NCI-H2081 treated with DMSO at 0.1 percent for 48 hours (cell line): Measurements from ENCODE around the gene ZDHHC1.

Experiments
- DNase-seq: peaks from one replicate; lab custom pipeline; 2025; lab: John Stamatoyannopoulos, UW

ZDHHC1 gene

DNA sequence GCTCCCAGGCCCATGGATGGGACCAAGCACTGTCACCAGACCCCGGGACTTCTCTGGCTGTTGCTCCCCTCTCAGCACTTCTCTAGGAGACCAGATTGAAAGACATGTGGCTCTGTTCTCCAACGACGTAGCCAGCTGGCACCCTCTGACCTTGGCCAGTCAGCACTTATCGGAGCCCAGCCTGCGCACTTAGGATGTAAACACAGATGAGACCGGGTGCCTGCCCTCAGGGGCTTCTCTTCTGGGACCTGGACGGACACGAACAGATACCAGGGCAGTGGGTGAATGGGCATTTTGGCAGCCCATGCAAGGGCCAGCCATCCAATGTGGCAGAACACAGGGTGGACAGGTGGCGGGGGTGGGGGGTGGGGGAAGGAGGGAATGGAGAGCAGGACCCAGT, 6.6 kb downstream of the ZDHHC1 start:
- no peak for DNase-seq

DNA sequence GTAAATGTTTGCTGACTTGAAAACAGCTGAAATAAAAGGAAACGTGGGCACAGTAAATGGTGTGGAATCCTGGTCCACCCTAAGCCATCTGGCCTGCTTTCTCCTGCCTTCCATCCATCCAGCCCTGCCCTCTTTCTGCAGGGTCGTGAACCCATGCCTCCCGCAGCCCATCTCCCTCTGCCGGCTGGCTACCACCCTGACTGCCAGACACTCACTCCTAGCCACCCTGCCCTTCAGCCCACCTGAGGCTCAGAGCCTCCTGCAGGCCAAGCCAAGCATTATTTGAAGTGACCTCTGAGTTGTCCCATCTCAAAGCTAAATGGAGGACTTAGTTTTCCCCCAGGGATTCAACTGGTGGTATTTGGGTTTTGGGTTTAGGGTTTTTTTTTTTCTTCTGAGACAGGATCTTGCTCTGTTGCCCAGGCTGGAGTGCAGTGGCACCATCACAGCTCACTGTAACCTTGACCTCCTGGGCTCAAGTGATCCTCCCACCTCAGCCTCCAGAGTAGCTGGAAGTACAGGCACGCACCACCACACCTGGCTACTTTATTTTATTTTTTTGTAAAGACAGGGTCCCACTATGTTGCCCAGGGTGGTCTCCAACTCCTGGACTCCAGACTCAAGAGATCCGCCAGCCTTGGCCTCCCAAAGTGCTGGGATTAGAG, 8.4 kb downstream of the ZDHHC1 start:
- no peak for DNase-seq

DNA sequence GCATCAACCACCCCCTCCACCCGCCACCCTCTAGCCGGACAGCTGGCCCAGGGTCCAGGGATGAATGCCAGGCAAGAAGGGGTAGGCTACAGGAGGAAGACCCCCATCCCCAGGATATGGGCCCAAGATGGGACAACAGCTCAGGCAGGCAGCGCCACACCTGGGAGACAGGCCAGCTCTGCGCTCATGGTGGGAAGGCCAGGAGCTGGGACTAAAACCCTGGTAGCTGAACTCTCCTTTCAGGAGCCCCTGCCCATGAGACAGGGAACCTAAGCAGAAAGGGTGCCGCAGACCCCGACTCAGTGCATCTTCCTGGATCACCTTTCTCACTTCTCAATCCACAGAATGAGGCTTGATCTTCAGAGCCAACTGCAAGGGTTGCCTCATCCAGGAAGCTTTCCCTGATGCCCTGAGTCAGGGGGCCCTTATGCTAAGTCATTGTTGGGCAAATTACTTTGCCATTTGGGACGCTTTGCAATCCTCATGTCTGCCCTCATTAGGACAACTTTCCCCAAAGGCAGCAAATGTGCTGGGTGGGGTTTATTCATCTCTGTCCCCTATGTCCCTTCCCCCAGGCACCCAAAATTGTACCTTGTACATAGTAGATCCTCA, 9.0 kb downstream of the ZDHHC1 start:
- DNase-seq, result no peak

DNA sequence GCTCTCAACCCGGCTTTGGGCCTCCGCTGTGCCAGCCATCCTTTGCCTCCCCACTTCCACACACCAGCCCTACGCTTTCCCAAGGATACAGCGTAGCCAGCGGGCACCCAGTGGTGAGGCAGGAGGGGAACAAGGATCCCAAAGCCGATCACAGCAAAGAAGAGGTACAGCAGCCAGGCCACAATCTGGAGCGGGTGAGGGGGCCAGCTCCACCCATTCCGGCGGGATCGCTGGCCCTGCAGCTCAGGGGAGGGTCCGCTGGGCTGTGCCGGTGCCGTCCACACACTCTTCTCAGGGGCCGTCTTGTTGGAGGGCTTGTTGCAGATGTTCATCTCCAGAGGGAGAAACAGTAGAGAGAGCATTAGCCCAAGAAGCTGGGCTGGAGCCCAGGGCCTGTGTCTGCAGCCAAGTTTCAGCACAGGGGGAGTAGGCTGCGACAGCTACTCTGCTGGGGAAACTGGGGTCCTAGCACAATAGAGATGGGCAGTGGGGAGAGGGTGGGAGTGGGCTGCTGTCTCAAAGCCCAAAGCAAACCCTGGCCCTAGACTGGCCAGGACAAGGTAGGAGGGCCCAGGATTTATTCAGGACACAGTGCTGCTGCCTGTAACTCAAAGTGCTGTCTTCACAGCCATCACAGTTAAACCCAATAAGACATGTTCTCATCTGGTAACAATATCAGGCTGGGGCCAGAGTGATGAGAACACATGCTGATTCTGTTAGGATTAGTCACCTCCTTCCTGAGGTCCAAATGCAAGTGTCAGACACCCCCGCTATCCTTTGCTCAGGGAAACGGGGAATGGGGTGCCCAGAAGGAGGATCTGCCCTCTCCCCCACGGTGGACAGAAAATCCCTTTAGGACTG, 9.9 kb downstream of the ZDHHC1 start:
- DNase-seq, result no peak

DNA sequence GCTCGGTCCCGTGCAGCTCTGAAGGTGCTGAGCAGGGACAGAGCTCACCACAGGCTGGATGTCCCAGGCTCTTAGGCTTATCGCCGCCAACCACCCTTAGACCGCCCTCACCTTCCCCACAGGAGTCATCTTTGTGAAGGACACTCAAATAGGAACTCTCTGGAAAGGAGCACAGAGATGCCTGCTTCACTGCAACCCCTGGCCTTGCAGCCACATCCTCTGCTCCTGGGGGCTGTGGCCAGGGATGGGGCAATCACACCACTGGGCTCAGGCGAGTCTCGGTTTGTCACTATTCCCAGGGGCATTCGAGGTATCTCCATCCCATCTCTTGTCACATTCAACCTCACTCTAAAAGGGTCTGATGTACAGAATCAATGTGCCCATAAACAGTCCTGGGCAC, 10.9 kb downstream of the ZDHHC1 start:
- no peak for DNase-seq

DNA sequence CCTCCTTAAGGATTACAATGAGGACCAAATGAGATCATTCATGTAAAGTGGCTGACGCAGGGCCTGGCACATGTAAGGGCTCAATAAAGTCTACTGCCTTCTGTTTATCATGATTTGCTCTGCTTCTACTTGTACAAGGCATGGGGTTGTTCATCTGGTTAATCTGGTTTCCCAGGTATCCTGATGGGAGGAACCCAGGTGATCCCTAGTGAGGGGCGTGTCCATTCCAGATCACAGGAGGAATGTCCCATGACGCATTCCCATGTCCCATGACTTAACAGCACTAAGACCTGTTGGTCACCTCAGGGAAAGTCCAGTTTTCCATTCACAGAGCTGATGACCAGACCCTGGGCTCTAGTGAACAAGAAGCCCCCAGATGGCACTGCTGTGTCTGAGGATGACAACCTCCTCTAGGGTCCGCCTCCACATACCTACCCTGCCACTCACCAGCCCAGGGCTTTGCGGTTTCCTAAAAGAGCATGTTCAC, 11.5 kb downstream of the ZDHHC1 start:
- DNase-seq, result no peak

DNA sequence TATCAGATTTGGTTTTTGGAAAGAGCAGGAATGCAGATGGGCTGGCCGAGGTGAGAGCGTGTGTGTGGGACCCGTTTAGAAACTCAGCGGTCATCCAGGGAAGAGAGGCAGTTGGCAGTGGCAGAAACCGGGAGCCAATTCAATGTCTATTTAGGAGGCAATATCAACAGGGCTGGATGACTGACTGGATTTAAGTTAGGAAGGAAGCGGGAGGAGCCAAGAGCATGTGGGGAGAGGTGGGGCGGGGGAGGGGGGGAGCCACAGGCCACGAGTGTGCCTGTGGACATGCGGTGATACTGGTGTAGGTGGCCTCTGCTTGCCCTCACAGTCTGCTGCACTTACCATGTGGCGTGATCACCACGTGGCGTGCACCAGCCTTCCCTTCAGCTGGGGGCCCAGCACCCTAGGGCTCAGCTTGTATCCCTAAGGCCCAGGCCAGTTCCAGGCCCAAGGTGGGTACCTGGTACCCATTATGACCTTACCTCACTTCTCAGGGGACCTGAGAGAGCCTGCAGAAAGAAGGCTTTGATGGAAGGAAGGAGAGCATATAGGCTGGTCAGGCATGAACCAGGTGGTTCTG, 12.2 kb downstream of the ZDHHC1 start:
- DNase-seq, result no peak

DNA sequence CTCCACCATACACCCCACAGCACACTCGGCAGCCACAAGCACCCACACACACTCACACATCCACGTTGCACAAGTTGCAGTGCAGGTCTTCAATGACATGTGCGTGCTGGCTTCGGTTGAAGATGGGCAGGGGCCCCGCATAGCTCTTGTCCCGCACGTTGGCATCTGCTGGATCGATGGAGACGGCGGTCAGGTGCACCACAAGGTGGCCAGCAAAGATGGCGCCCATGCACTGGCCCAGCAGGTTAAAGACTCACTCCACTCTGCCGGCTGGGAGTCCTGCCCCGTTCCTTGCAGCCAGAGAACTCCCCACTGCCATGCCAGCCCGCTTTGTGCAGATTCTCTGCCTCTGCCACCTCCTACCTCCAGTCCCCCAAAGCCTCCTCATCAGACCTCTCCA, 15.4 kb downstream of the ZDHHC1 start:
- DNase-seq, result no peak

DNA sequence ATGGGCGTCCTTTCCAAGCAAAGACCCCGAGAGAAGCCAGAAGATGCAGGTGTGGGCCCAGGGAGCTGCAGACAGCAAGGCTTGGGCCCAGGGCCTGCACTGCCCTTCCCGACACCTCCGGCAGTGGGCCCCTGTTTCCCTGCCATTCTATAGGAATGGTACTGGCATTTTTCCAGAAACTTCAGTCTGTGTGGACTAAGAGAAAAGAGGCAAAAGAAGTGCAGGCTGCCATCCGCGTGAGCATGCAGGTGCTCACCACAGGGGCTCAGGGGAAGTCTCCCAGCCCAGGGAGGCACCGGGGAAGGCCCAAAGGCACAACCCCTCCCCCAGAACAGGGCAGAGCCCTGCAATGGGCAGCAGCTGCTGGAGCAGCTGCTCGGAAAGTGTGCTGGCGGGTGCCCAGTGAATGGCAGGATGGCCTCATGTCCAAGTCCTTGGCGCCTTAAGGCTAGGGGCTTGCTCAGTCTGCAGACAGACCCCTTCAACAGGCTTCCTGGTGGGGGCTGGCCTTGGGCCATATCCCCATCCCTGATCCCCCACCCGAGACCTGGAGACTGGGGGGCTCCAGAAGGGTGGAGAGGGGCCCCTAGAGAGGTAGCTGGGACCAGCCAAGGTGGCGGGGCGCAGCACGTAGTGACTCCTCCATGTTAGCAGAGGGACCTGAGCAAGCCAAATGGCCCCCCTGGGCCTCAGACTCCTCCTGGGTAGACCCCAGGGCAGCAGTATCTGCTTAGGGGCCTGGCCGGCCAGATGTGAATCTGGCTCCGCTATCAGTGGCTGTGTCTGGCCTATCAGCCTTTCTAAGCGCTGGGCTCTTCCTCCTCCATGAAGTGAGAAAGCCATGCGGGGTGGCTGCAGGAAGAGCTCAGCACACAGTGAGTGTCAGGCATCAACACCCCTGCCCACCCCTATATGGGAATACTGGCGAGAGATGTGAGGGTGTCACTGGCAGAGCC, 16.2 kb downstream of the ZDHHC1 start:
- DNase-seq, result peak; percentile 21

DNA sequence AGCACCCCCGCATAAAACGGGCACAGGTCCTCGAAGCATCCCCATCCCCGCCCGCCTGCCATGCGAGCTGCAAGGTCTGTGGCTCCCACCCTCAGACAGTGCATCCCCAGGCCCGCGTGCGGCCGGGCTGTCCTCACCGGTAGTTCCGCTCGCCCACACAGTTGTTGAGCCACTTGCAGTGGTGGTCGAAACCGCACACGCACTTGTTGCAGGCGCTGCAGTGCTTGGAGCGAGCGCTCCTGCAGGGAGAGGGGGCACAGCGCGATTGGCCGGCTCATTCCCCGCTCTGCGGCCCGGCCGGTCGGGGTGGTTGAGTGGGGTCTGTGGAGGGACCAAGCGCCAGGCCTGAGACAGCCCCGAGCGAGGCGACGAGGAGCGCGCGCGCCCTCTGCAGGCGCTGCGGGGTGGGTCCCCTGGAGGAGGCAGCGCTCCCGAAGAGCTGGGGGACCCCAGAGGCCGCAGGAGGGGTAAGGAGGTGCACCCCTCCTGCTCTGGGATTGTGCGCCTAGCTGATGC, 17.0 kb downstream of the ZDHHC1 start:
- no peak for DNase-seq

DNA sequence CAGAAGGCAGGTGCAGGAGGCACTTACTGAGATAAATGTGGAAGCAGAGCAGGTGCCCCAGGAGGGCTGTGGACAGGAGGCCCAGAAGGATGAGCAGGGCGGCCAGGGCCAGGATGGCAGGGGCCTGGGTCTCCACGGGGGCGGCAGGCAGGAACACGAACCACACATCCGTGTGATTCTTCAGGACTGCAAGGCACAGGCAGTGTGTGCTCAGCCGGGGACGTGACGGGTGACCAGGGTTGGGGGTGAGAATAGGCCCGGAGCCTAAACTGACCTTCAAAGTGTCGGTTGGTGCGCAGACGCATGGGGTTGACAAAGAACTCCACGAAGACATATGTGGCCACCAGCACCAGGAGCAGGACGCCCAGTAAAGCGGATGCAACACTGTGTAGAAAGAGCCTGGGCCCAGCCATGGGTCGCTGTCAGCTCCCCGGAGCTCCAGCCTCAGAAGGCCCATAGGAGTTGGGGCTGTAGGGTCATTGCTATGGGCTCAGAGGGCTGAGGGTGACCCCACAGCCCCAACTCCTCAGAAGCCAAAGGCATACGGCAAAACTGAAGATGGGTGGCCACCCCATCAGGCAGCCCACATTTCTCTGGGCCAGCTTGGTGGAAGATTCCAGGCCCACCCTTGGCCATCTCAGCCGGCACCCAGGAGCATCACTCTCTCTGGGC, 17.6 kb downstream of the ZDHHC1 start:
- no peak for DNase-seq

DNA sequence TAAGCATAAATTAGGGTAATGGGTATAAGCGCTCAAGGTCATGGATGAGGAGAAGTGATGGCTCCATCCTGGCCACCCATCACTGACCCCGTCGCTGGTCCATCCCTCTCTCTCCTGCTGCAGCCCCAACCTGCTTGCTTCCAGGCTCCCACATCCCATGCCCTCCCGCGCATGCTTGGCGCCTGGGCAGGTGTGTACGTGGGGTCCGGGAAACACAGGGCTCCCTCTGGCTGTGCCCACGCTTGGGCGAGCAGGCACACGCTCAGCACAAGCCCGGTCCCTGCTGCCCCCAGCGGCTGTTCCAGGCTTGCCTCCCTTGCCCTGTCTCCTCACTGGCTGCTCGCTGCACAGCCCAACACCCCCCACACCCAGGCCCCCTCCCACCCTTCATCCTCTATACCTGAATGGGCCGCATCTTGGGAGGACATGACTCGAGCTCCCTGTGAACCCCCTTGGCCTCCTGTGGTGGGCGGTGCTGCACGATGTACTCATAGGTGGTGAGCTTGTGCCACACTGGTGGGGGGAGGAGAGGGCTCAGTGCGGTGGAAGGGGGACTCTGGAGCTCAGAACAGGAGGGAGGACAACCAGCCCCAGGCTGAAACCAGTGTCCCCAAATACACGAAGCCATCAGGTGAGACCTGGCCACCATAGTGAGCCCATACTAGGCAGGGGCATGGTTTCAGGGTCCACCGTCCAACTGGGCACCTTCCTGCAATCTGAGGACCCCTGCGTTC, 18.3 kb downstream of the ZDHHC1 start:
- no peak for DNase-seq

DNA sequence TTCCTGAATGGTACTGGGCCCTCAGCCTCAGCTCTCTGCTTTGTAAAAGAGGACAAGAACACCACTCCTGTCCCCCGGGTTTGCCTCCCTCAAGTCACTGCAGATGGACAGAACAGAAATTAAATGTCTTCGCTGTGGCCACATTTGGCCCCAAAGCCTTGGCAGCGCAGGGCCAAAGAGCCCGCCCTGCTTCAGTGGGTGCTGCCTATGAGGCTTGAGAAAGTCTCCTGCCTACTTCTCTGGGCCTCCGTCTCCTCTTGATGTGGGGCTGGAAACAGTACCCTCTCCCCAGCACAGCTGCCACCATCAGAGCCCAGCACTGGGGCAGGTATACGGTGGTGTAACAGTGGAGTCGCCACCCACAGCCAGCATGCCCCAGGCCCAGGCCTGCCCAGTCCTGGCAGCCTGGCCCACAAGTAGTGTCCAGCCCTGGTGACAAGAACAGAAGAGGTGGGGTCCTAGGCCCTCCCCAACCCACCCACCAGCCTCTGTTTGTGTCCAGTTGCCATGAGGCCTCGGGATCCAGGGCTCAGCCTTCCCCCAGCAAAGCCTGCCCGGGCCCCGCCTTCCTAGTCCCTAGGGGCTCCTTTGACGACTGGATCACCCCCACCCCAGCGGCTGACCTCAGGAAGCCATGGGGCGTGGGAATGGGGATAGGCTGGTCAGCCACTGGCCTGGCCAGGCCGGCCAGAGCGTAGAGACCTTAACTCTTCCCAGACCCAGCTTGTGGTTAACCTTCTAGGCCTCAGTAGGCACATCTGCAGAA, 19.1 kb downstream of the ZDHHC1 start:
- DNase-seq, result no peak

DNA sequence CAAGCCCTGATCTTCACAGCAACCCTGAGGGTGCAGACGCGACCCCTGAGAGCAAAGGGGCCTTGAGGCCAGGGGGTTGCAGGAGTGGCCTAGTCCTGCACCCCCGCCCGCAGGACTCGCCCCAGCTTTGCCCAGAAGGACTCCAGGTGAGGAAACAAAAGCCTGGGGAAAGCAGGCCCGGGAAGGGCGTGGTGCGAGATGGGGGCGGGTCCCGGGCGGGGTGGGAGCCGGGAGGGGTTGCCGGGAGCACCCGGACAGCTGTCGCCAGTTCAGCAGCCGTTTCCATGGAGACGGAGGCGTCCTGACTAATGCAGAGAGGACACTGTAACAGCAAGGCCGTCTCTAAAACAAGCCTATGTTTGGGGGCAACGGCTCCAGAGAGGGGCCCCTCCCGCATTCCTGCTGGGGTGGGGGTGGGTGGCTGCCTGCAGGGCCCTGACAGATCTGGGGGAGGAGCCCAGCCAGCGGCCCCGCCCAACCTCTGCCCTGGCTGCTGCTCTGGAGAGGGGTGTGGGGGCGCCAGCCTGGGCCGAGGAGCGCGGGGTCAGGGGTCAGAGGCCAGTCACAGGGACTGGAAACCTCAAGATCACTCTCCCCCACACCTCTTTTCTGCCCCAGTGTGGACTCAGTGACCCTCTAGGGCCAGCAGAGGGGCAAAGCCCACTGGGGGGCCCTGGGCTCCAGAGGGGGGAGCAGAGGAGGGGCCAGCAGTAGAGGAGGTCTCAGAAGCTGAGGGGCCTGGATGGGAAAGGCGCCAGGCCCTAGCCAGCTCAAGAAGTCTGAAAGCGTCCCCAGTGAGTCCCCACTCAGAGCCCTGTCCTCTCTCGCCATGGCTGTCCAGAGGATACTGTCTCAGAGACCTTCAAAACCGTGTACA, 19.9 kb downstream of the ZDHHC1 start:
- DNase-seq, result peak; percentile 56

DNA sequence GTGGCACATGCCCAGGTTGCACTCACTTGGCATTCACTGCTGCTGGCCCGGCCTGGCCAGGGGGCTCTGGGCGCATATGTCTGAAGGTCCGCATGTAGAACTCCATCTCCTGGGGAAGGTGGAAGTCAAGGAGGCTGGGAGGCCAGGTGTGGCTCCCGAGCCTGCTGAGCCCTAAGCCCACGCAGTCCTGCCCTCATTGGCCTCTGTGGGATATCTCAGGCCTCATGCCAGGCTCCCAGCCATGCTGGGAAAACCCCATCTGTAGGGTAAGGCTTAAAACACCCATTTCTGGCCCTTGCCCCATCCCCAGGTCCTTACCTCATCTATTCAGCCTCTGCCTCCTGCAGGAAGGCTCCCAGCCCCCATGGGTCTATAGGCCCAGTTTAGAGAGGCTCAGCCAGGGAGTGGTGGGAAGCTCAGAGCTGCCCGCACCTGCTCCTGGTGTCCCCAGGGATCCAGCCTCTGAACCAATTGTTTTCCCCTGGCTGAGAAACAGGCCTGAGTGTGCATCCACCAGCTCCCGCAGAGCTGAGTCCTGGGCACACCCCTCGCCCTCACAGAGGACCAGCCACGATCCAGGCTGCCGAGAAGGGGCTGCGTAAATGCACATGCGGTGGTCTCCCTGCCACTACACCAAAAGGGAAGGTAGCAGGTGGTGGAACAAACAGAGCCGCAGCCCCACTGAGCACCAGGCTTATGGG, 20.7 kb downstream of the ZDHHC1 start:
- DNase-seq, result peak; percentile 58

DNA sequence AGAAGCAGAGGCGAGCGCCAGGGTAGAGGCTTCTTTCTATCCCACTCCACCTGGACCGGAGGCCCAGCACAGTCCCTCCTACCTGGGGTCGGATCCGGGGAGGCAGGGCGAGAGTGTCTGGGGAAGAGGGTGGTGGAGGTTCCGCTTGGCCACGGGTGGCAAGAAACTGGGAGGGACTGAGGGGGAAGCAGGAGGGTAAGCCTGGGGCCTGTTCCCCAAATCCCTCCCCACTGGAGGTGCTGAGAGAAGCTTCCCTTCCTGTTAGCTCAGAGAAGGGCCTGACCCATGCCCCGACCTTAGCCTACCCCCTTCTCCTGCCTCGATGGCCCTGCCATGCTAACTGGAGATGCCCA, 21.2 kb downstream of the ZDHHC1 start:
- DNase-seq, result no peak
